Heart right ventricle (tissue), 16 donors: Measurements from ENCODE around the gene CACNA1C. TPM values are rescaled to one million over a fixed set of nuclear protein-coding genes. Genes with fewer than 3 reads are reported as not detected.

Experiments
- ATAC-seq, 8 donors: fragments of 200-7000 bp; cut with Tn5 transposase; one replicate each; pipeline ENCODE4 v1.9.1; 2020; ENCODE audit warnings: mild to moderate bottlenecking in 8 of 8, moderate library complexity in 8 of 8, moderate number of reproducible peaks in 1 of 8
- DNase-seq, 2 donors: peaks; one replicate each; pipeline ENCODE4 v3.0.0-alpha.2; 2020
- H3K27ac ChIP-seq, 10 donors: fragments of 200-600 bp; sonication (generic) in 2 of 10; one replicate each; pipeline versions ENCODE4 v1.5.0 to v1.8.0; 2020 to 2022; ENCODE audit warnings: mild to moderate bottlenecking in 3 of 10
- H3K27me3 ChIP-seq, 7 donors: fragments of 200-600 bp; one replicate each; pipeline ENCODE4 v1.8.0; 2021 to 2022; ENCODE audit warnings: mild to moderate bottlenecking in 2 of 7
- H3K36me3 ChIP-seq, 9 donors: fragments of 200-600 bp; sonication (generic) in 1 of 9; one replicate each; pipeline versions ENCODE4 v1.5.0 to v1.8.0; 2020 to 2022; ENCODE audit warnings: mild to moderate bottlenecking in 2 of 9
- H3K4me1 ChIP-seq, 9 donors: fragments of 200-600 bp; sonication (generic) in 1 of 9; one replicate each; pipeline versions ENCODE4 v1.5.0 to v1.8.0; 2020 to 2022; ENCODE audit warnings: mild to moderate bottlenecking in 4 of 9
- H3K4me3 ChIP-seq, 10 donors: fragments of 200-600 bp; sonication (generic) in 2 of 10; one replicate each; pipeline versions ENCODE4 v1.5.0 to v1.8.0; 2020 to 2022; ENCODE audit warnings: mild to moderate bottlenecking in 7 of 10, moderate library complexity in 2 of 10
- H3K9me3 ChIP-seq, 11 donors: fragments of 200-600 bp in 10 of 11; sonication (generic) in 2 of 11; one replicate each; pipeline versions ENCODE4 v1.5.0 to v1.8.0; 2013 to 2022; ENCODE audit warnings: mild to moderate bottlenecking in 2 of 11, control low read depth in 1 of 11, moderate library complexity in 1 of 11
- WGBS, 2 donors: extraction: QIAGEN DNeasy Blood & Tissue Kit; methylation state at CpG; one replicate each; pipeline ENCODE4 v1.1.7; 2013; ENCODE audit warnings: inconsistent platforms in 1 of 2; 5-methylcytosine and 5-hydroxymethylcytosine counted together
- intact Hi-C, 10 donors: fragments of 100-400 bp; cut with DNase I; formaldehyde crosslinking; loops; one replicate each; pipeline versions ENCODE4 v1.11.1 to v1.14.2; 2022
- polyA plus RNA-seq, 2 donors: library from polyadenylated mRNA; stranded (reverse); fragments of 200-250 nt; gene quantifications; one replicate each; pipeline ENCODE4 v1.2.3, GENCODE V29; 2013
- total RNA-seq, 10 donors: library from RNA; stranded (reverse); fragmentation: NEBNext Ultra II Directional in 3 of 10; extraction: Animal tissue kit (Norgen Biotek cat#: 25700) in 3 of 10; gene quantifications; one replicate each; pipeline versions ENCODE4 v1.2.1 to v1.2.4, GENCODE V29; 2021 to 2023
- TF ChIP-seq, protein P1 (sequence below), 9 donors: fragments of 200-600 bp; sonication (generic) in 2 of 9; IDR thresholded peaks; one replicate each; pipeline versions ENCODE4 v1.5.0 to v1.8.0; 2021 to 2022; ENCODE audit warnings: antibody characterized with exemption in 9 of 9, mild to moderate bottlenecking in 5 of 9, moderate library complexity in 1 of 9
- donor health status: Arrhythmogenic right ventricular cardiomyopathy.
- donor health status: ischemic (EF 13 %, LVEDD 7.1; RV severe dilation, severe dysfunction).
- donor health status: healthy with polysubstance abuse.
- donor health status: DM: no; HTN: yes; CAD: no.
- donor health status: DM: no; HTN: no; CAD: no.
- donor health status: ischemic (EF 25% LVEDD 6.9; RV normal size, moderate dysfunction).
- donor health status: ischemic (EF 25% LVEDD 5.7; RV mildly dilated, moderate dysfunction).
- donor health status: healthy.
- donor health status: DM: yes; HTN: yes; CAD: no.
- donor health status: Ischemic cardiomyopathy.
- donor health status: ischemic (EF 35%, LVEDD 5.7; RV mildly dilated, moderate dysfunction).
- donor health status: nonischemic (EF 11% LVEDD 7.7; RV severe dilation, severe dysfunction).
- donor health status: DM: yes; HTN: yes; CAD: no.
- donor health status: PGD.
- donor health status: ischemic (EF 29% LVEDD 5.4; RV normal size, mild dysfunction).
- donor health status: nonischemic (EF 23%, LVEDD 6.1; RV moderate dilation, normal function).

The CACNA1C gene
- total and polyA plus RNA-seq, 12 donors = 19.1 to 222 (median 183) TPM

DNA sequence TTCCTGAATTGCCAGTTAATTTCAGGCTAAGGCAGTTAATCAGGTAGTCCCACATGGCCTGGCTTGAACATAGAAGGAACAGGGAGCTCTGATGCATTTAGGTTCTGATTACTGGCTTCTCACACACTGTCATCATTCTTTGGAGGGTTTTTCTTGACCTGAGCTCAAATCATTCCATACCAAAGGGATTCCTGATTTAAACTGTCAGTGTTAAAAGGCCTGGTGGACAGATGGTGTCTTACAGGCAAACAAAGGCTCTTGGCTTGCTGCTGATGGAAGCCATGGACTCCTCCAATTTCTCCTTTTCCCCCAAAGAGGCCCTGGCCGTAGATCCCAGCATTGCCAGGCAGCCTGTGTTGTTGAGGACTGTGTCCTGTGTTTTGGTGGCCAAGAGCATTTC lies 30.2 kb downstream of the CACNA1C start:
- no peaks in the 10 kb centered on the region for H3K27me3 ChIP-seq
- peaks cover 0 to 5% (median 0%) of the 10 kb centered on the region in 9 donors for H3K36me3 ChIP-seq
- peak in 1 of 8 donors; percentile 30 for ATAC-seq
- H3K9me3 ChIP-seq = peaks cover 0 to 9% (median 0%) of the 10 kb centered on the region in 11 donors
- H3K4me3 ChIP-seq = no peak overlapping the region
- intact Hi-C loops = loop anchor here in 2 of 10 donors (5.0 kb wide), 3 partner anchors 69 to 99 kb away; no protein-coding TSS in a partner anchor
- H3K27ac ChIP-seq = peak overlapping the region in 8 of 10 donors; percentile 13 to 74 (median 42)
- 62 to 69% methylated on average over 1 of the region's 1 CpG for WGBS, 2 donors
- no peak for DNase-seq
- TF ChIP-seq, protein P1, sequence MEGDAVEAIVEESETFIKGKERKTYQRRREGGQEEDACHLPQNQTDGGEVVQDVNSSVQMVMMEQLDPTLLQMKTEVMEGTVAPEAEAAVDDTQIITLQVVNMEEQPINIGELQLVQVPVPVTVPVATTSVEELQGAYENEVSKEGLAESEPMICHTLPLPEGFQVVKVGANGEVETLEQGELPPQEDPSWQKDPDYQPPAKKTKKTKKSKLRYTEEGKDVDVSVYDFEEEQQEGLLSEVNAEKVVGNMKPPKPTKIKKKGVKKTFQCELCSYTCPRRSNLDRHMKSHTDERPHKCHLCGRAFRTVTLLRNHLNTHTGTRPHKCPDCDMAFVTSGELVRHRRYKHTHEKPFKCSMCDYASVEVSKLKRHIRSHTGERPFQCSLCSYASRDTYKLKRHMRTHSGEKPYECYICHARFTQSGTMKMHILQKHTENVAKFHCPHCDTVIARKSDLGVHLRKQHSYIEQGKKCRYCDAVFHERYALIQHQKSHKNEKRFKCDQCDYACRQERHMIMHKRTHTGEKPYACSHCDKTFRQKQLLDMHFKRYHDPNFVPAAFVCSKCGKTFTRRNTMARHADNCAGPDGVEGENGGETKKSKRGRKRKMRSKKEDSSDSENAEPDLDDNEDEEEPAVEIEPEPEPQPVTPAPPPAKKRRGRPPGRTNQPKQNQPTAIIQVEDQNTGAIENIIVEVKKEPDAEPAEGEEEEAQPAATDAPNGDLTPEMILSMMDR (IDR thresholded peaks at IDR 0.05) = no peak
- H3K4me1 ChIP-seq = peaks cover 17 to 71% (median 57%) of the 10 kb centered on the region in 9 donors

DNA sequence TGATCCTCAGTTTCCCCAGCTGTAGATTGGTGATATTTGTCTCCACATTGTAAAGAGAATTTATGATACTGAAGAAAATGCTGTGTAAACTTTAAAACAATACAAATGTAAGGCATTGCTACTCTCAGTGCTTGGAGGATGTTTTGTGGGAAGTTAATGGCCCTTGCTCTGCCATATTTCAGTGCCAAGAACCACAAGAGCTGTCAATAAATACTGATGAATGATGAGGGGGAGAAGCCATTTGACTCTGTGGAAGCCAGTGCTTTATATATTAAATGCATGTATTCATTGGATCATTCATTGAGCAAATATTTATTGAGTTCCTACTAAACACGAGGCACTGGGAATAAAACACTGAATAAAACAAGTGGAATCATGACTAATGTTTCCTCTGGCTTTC lies 30.8 kb downstream of the CACNA1C start:
- no peak overlapping the region for H3K4me3 ChIP-seq
- 77 to 87% methylated on average over 1 of the region's 1 CpG for WGBS, 2 donors
- peaks cover 17 to 71% (median 57%) of the 10 kb centered on the region in 9 donors for H3K4me1 ChIP-seq
- H3K27ac ChIP-seq = peak overlapping the region in 9 of 10 donors; percentile 13 to 74 (median 44)
- peaks cover 0 to 9% (median 0%) of the 10 kb centered on the region in 11 donors for H3K9me3 ChIP-seq
- ATAC-seq = no peak
- DNase-seq = no peak
- TF ChIP-seq, protein P1 (IDR thresholded peaks at IDR 0.05) = no peak
- H3K27me3 ChIP-seq = no peaks in the 10 kb centered on the region
- intact Hi-C loops = loop anchor here in 2 of 10 donors (5.0 kb wide), 3 partner anchors 69 to 99 kb away; no protein-coding TSS in a partner anchor
- H3K36me3 ChIP-seq = peaks cover 0 to 5% (median 0%) of the 10 kb centered on the region in 9 donors

DNA sequence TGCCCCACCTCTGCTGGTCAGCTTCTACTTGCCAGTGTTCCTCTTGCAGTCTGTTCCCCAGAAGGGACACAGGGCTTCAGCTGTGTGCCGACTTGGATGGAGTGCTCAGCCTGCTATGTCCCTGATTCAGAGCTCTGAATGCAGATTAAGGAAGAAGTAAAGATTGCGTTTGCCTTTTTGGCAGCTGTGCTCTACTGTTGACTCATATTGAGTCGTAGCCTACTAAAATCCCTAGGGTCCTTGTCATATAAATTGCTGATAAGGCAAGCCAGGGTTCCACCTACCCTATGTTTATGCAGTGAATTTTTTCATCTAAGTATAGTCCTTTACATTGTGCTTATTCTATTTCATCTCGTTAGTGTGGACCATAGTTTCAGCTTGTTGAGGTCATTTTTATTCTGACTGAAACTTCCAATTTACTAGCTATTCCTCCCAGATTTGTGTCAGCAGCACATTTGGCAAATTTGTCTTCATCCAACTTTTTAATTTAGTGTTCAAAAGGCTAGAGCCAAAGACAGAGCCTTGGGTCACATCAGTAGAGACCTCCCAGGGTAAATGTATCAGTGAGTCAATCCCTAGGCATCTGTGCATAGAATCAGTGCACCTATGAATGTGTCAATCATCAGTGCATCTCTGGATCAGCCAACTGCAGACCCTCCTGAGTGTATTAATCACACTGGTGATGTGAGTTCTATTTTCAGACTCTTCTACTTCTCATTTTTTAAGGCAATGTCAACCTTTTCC lies 31.9 kb downstream of the CACNA1C start:
- no peaks in the 10 kb centered on the region for H3K36me3 ChIP-seq
- WGBS, 2 donors = 15 to 21% methylated on average over 4 of the region's 4 CpGs
- intact Hi-C loops = loop anchor here in 2 of 10 donors (5.0 kb wide), 3 partner anchors 68 to 98 kb away; no protein-coding TSS in a partner anchor
- H3K4me1 ChIP-seq = peaks cover 17 to 76% (median 57%) of the 10 kb centered on the region in 9 donors
- no peaks in the 10 kb centered on the region for H3K27me3 ChIP-seq
- ATAC-seq (peak; percentile 64 to 83 (median 72)), DNase-seq (peak in 1 of 2 donors; percentile 40)
- H3K27ac ChIP-seq = peak overlapping the region in 9 of 10 donors; percentile 14 to 74 (median 54)
- TF ChIP-seq, protein P1 (IDR thresholded peaks at IDR 0.05) = no peak
- H3K4me3 ChIP-seq = no peak overlapping the region
- peaks cover 0 to 9% (median 0%) of the 10 kb centered on the region in 11 donors for H3K9me3 ChIP-seq

DNA sequence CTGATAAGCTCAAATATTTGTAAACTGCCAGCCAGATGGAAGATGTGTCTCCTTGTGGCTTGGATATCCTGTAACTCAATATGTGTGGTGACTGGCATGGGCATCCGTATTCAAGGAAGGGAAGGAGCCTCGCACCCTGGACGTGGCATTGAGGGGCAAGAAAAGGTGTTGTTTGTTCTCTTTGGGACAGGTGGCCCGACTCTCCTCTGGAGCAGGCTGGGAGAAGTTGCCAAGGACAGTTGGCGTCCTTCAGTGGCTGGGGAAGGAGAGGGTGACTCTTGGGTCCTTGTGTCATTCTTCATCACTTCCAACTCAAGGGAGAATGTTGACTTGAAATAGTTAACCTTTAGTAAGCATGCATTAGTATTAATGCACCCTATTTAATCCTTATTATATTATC lies 39.6 kb downstream of the CACNA1C start:
- 84 to 85% methylated on average over 5 of the region's 5 CpGs for WGBS, 2 donors
- ATAC-seq (no peak), DNase-seq (no peak)
- Histone ChIP-seq H3K4me3 (no peak overlapping the region), H3K36me3 (no peaks in the 10 kb centered on the region), H3K27ac (peak overlapping the region; percentile 40 to 93 (median 84)), H3K4me1 (peaks cover 23 to 81% (median 53%) of the 10 kb centered on the region in 9 donors), H3K9me3 (no peaks in the 10 kb centered on the region), H3K27me3 (no peaks in the 10 kb centered on the region)
- intact Hi-C loops = no loop called here
- TF ChIP-seq, protein P1 (IDR thresholded peaks at IDR 0.05) = no peak
